ENCODE results near the gene HNMT.

DNA sequence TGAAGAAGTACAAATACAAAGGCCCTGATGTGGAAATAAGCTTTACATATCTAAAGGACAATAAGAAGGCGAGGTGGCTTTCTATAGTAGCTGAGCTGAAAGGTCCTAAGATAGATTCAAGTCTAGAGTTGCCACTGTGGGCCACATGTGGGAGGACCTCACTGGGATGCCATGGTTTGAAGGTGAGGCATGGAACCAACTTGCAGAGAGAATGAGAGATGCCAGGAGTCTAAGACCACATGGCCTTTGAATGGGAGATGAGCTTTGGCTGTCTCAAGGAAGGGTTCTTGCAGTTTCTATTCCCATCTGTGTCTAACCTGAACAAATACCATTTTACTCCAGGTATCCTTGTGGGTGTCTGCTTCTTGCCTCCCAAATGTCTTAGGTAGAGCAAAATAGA is 53.6 kb downstream of the HNMT start:
- TF ChIP-seq, protein P1, sequence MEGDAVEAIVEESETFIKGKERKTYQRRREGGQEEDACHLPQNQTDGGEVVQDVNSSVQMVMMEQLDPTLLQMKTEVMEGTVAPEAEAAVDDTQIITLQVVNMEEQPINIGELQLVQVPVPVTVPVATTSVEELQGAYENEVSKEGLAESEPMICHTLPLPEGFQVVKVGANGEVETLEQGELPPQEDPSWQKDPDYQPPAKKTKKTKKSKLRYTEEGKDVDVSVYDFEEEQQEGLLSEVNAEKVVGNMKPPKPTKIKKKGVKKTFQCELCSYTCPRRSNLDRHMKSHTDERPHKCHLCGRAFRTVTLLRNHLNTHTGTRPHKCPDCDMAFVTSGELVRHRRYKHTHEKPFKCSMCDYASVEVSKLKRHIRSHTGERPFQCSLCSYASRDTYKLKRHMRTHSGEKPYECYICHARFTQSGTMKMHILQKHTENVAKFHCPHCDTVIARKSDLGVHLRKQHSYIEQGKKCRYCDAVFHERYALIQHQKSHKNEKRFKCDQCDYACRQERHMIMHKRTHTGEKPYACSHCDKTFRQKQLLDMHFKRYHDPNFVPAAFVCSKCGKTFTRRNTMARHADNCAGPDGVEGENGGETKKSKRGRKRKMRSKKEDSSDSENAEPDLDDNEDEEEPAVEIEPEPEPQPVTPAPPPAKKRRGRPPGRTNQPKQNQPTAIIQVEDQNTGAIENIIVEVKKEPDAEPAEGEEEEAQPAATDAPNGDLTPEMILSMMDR (IDR thresholded peaks at IDR 0.05): no peak
- TF ChIP-seq EZH2 (IDR thresholded peaks at IDR 0.05; ENCODE audit: borderline replicate concordance, insufficient read depth, low read depth, low read length, poor library complexity, severe bottlenecking): no peak

Measured in B cell (primary cell).